H1 (cell line): ENCODE data around the gene ASCL2. TPM values are rescaled to one million over a fixed set of nuclear protein-coding genes. Genes with fewer than 3 reads are reported as not detected.

Experiments used
- CTCF ChIA-PET: fragments of 300-600 bp; sonication (Branson Sonifier 250); formaldehyde crosslinking; loops from one replicate; lab custom pipeline; 2021; ENCODE audit not compliant: partially characterized antibody; lab: Charles Lee
- POLR2A ChIA-PET: fragments of 300-600 bp; sonication (Branson Sonifier 250); formaldehyde crosslinking; loops from one replicate; lab custom pipeline; 2021; ENCODE audit warnings: inconsistent platforms; ENCODE audit not compliant: partially characterized antibody; lab: Charles Lee
- DNase-seq, 2 experiments: peaks; one replicate each; pipeline versions ENCODE4 v3.0.0 to v3.0.0-alpha.2; 2010 to 2022; ENCODE audit warnings: low spot score in 2 of 2, low read depth in 1 of 2, mixed read lengths in 1 of 2
- FAIRE-seq: peaks from 2 replicates; lab custom pipeline; 2011; peaks lifted over from hg19 to GRCh38; lab: Jason Lieb, UNC
- H2AFZ ChIP-seq: 2 replicates; pipeline ENCODE4 v1.8.1; 2012; ENCODE audit warnings: low read length, inconsistent platforms
- H2AK5ac ChIP-seq: 2 replicates; pipeline ENCODE4 v1.6.1; 2013; ENCODE audit warnings: low read depth, low read length
- H2BK120ac ChIP-seq: replicated peaks from 2 replicates; pipeline ENCODE3; 2013; ENCODE audit warnings: low read depth, low read length, inconsistent platforms
- H2BK12ac ChIP-seq: 2 replicates; pipeline ENCODE4 v1.6.1; 2013; ENCODE audit warnings: low read depth, low read length
- H2BK15ac ChIP-seq: 2 replicates; pipeline ENCODE4 v1.6.1; 2013; ENCODE audit warnings: low read length
- H2BK20ac ChIP-seq: 2 replicates; pipeline ENCODE4 v1.6.1; 2013; ENCODE audit warnings: low read length
- H2BK5ac ChIP-seq: 2 replicates; pipeline ENCODE4 v1.6.1; 2013; ENCODE audit warnings: low read depth, low read length
- H3K14ac ChIP-seq: 2 replicates; pipeline ENCODE4 v1.6.1; 2013; ENCODE audit warnings: inconsistent platforms; ENCODE audit not compliant: insufficient read length
- H3K18ac ChIP-seq: 2 replicates; pipeline ENCODE4 v1.6.1; 2013; ENCODE audit warnings: low read length; ENCODE audit errors: extremely low read depth
- H3K23ac ChIP-seq: 2 replicates; pipeline ENCODE4 v1.6.1; 2013; ENCODE audit warnings: inconsistent platforms; ENCODE audit not compliant: insufficient read length
- H3K23me2 ChIP-seq: 2 replicates; pipeline ENCODE4 v1.6.1; 2013; ENCODE audit warnings: low read depth, low read length
- H3K27ac ChIP-seq: 2 replicates; pipeline ENCODE4 v1.6.1; 2011; ENCODE audit warnings: low read depth, low read length, inconsistent platforms
- H3K27me3 ChIP-seq, 4 experiments: replicated peaks in 1 of 4; 1 replicate in 1 of 4; 2 replicates in 3 of 4; pipeline versions ENCODE4 v1.6.1 to v1.8.1; 2011 to 2013; ENCODE audit warnings: low read length in 3 of 4, mild to moderate bottlenecking in 3 of 4, inconsistent platforms in 2 of 4, mixed read lengths in 2 of 4, moderate library complexity in 1 of 4; ENCODE audit not compliant: control insufficient read depth in 3 of 4, insufficient read depth in 3 of 4; ENCODE audit errors: extremely low read depth in 1 of 4
- H3K36me3 ChIP-seq, 4 experiments: 2 replicates each; pipeline versions ENCODE4 v1.6.1 to v1.8.1; 2011 to 2013; ENCODE audit warnings: mild to moderate bottlenecking in 4 of 4, low read length in 3 of 4, moderate library complexity in 2 of 4, control low read depth in 1 of 4, inconsistent platforms in 1 of 4; ENCODE audit not compliant: insufficient read depth in 4 of 4, control insufficient read depth in 2 of 4
- H3K4ac ChIP-seq: replicated peaks from 2 replicates; pipeline ENCODE3; 2013; ENCODE audit warnings: low read length, low read depth, mixed read lengths, inconsistent platforms; ENCODE audit not compliant: insufficient read length
- H3K4me1 ChIP-seq, 4 experiments: replicated peaks in 1 of 4; 1 replicate in 1 of 4; 2 replicates in 3 of 4; pipeline versions ENCODE4 v1.6.1 to v1.8.1; 2011 to 2013; ENCODE audit warnings: low read length in 3 of 4, inconsistent platforms in 2 of 4, mixed read lengths in 1 of 4; ENCODE audit not compliant: insufficient read depth in 4 of 4, control insufficient read depth in 3 of 4
- H3K4me2 ChIP-seq, 2 experiments: 2 replicates each; pipeline versions ENCODE4 v1.6.1 to v1.8.1; 2011 to 2013; ENCODE audit warnings: low read depth in 2 of 2, low read length in 2 of 2, control low read depth in 1 of 2, inconsistent platforms in 1 of 2, mild to moderate bottlenecking in 1 of 2; ENCODE audit not compliant: insufficient read depth in 1 of 2
- H3K4me3 ChIP-seq, 4 experiments: fragments of 200-600, 300-600 bp in 1 of 4; sonication (generic), shearing (Covaris generic), sonication (Bioruptor Twin) in 1 of 4; 2 replicates each; pipeline versions ENCODE4 v1.5.1 to v1.8.1; 2011 to 2016; ENCODE audit warnings: low read length in 4 of 4, low read depth in 3 of 4, control low read depth in 2 of 4, inconsistent platforms in 2 of 4, mild to moderate bottlenecking in 2 of 4, mixed read lengths in 1 of 4, moderate library complexity in 1 of 4; ENCODE audit not compliant: insufficient read depth in 2 of 4; ENCODE audit errors: extremely low read depth in 1 of 4
- H3K56ac ChIP-seq: replicated peaks from 2 replicates; pipeline ENCODE3; 2013; ENCODE audit warnings: low read depth, mild to moderate bottlenecking, mixed read lengths, low read length, inconsistent platforms; ENCODE audit not compliant: insufficient read length
- H3K79me1 ChIP-seq: 2 replicates; pipeline ENCODE4 v1.6.1; 2013; ENCODE audit warnings: low read depth, low read length, control low read depth
- H3K79me2 ChIP-seq, 2 experiments: 2 replicates each; pipeline versions ENCODE4 v1.6.1 to v1.8.1; 2012 to 2013; ENCODE audit warnings: low read length in 2 of 2, mild to moderate bottlenecking in 2 of 2, inconsistent platforms in 1 of 2; ENCODE audit not compliant: insufficient read depth in 2 of 2, control insufficient read depth in 1 of 2
- H3K9ac ChIP-seq, 4 experiments: replicated peaks in 1 of 4; 1 replicate in 1 of 4; 2 replicates in 3 of 4; pipeline versions ENCODE4 v1.6.1 to v1.8.1; 2011 to 2013; ENCODE audit warnings: low read depth in 3 of 4, low read length in 3 of 4, control low read depth in 2 of 4, mild to moderate bottlenecking in 2 of 4, moderate library complexity in 2 of 4, inconsistent platforms in 1 of 4; ENCODE audit errors: extremely low read depth in 1 of 4
- H3K9me3 ChIP-seq, 2 experiments: 2 replicates each; pipeline versions ENCODE4 v1.6.1 to v1.8.1; 2012 to 2013; ENCODE audit warnings: mild to moderate bottlenecking in 2 of 2, moderate library complexity in 2 of 2, control low read depth in 1 of 2, inconsistent platforms in 1 of 2, low read depth in 1 of 2, low read length in 1 of 2, mixed read lengths in 1 of 2; ENCODE audit not compliant: insufficient read depth in 2 of 2
- H4K20me1 ChIP-seq, 2 experiments: replicated peaks in 1 of 2; 2 replicates each; pipeline versions ENCODE3 to v1.8.1; 2011 to 2013; ENCODE audit warnings: inconsistent platforms in 2 of 2, low read length in 2 of 2, mild to moderate bottlenecking in 1 of 2; ENCODE audit not compliant: insufficient read depth in 2 of 2, control insufficient read depth in 1 of 2
- H4K5ac ChIP-seq: 2 replicates; pipeline ENCODE4 v1.6.1; 2013; ENCODE audit warnings: low read length, low read depth, mixed read lengths, inconsistent platforms; ENCODE audit not compliant: insufficient read length
- H4K8ac ChIP-seq: 2 replicates; pipeline ENCODE4 v1.8.0; 2013; ENCODE audit warnings: mild to moderate bottlenecking, moderate library complexity, low read length, inconsistent platforms; ENCODE audit not compliant: insufficient read depth; ENCODE audit errors: extremely low read depth
- H4K91ac ChIP-seq: replicated peaks from 2 replicates; pipeline ENCODE3; 2013; ENCODE audit warnings: low read length, mixed read lengths, inconsistent platforms; ENCODE audit not compliant: insufficient read length
- CBX8 ChIP-seq: fragments of 300-800, 300-1000 bp; sonication (generic); IDR thresholded peaks from 2 replicates; pipeline ENCODE4 v1.7.1; 2016; ENCODE audit warnings: low read depth, low read length, borderline replicate concordance
- E2F6 ChIP-seq: IDR thresholded peaks from 2 replicates; pipeline ENCODE4 v1.6.1; 2012; ENCODE audit warnings: inconsistent platforms
- KDM1A ChIP-seq: fragments of 200-600, 300-600 bp; sonication (generic); IDR thresholded peaks from 2 replicates; pipeline ENCODE4 v1.7.1; 2016; ENCODE audit warnings: mild to moderate bottlenecking, low read length, borderline replicate concordance
- NRF1 ChIP-seq: IDR thresholded peaks from 2 replicates; pipeline ENCODE4 v1.6.1; 2011; ENCODE audit warnings: mild to moderate bottlenecking, low read depth, low read length, improper control_type of control experiment
- RFX5 ChIP-seq: IDR thresholded peaks from 2 replicates; pipeline ENCODE4 v1.6.1; 2011; ENCODE audit warnings: low read depth, low read length, improper control_type of control experiment, borderline replicate concordance
- SAP30 ChIP-seq: fragments of 300-600 bp; sonication (generic); IDR thresholded peaks from 2 replicates; pipeline ENCODE4 v1.7.1; 2012; ENCODE audit warnings: low read length, moderate library complexity, mild to moderate bottlenecking, inconsistent platforms; ENCODE audit not compliant: insufficient read depth, insufficient replicate concordance
- SIX5 ChIP-seq: IDR thresholded peaks from 2 replicates; pipeline ENCODE4 v1.6.1; 2011; ENCODE audit warnings: mild to moderate bottlenecking, low read depth, low read length
- TBP ChIP-seq: IDR thresholded peaks from 2 replicates; pipeline ENCODE4 v1.6.1; 2011; ENCODE audit warnings: low read depth, low read length, improper control_type of control experiment
- WGBS, 2 experiments: shearing (Covaris generic) in 1 of 2; methylation state at CpG; one replicate each; pipeline versions ENCODE4 v1.1.6 to v1.1.7; 2013 to 2015; ENCODE audit warnings: low lambda C conversion rate in 2 of 2, mixed read lengths in 2 of 2, inconsistent platforms in 1 of 2, low coverage in 1 of 2, missing lambda C conversion rate in 1 of 2; ENCODE audit not compliant: insufficient replicate concordance in 2 of 2, insufficient coverage in 1 of 2, insufficient read length in 1 of 2; ENCODE audit errors: extremely low coverage in 1 of 2, missing lambda C conversion rate in 1 of 2; 5-methylcytosine and 5-hydroxymethylcytosine counted together
- polyA plus RNA-seq, 7 experiments: library from polyadenylated mRNA; depleted of rRNA in 3 of 7; stranded (reverse) in 5 of 7; unstranded in 2 of 7; fragments of >200 nt in 5 of 7; fragments of 200-250 nt in 2 of 7; gene quantifications; 1 replicate in 5 of 7; 2 replicates in 1 of 7; 4 replicates in 1 of 7; pipeline versions ENCODE4 v1.2.1 to v1.2.3, GENCODE V29; 2011 to 2013; ENCODE audit warnings: missing spikeins in 2 of 7, mixed read lengths in 2 of 7
- total RNA-seq: library from RNA; stranded (reverse); fragmentation: NEBNext Ultra II Directional; extraction: Animal tissue kit (Norgen Biotek cat#: 25700); gene quantifications from 2 replicates; pipeline ENCODE4 v1.2.1, GENCODE V29; 2021

Gene ASCL2
- total and polyA plus RNA-seq, 2 of the 8 experiments (the other 6 are each of a cell fraction or from before 2014, with no cell fraction given), result 0.51 to 0.56 TPM

GRCh38 chr11:2298131-2298794, 27.9 kb upstream of the ASCL2 start:
- Histone ChIP-seq H2BK15ac (no peak overlapping the region), H3K4me3 (no peak overlapping the region), H3K79me1 (no peaks in the 10 kb centered on the region), H3K9ac (no peak overlapping the region), H3K56ac (no peak overlapping the region), H3K27me3 (peaks cover 0 to 2% (median under 1%) of the 10 kb centered on the region in 4 experiments; a peak in 2 of 7 replicates), H2BK20ac (no peak overlapping the region), H3K4ac (no peak overlapping the region), H4K5ac (no peak overlapping the region), H3K18ac (no peak overlapping the region), H3K14ac (no peak overlapping the region), H3K23me2 (no peaks in the 10 kb centered on the region), H2BK120ac (no peak overlapping the region), H3K4me1 (no peaks in the 10 kb centered on the region), H3K9me3 (no peaks in the 10 kb centered on the region), H2BK5ac (no peak overlapping the region), H3K36me3 (no peaks in the 10 kb centered on the region), H4K91ac (no peak overlapping the region), H2AFZ (no peak overlapping the region), H3K27ac (no peak overlapping the region), H4K20me1 (peaks cover 0 to 2% of the 10 kb centered on the region in 2 experiments), H3K4me2 (no peak overlapping the region)
- ChIA-PET CTCF (interaction anchor here (0.8 to 14.9 kb wide), 31 partner anchors 9 to 136 kb away, joined by 3 to 333 read pairs (median 6); partner anchors contain the start of gene TSSC4), POLR2A (interaction anchor here (1.7 kb wide), 1 partner anchor 102 kb away, joined by 5 read pairs; the partner anchor contains the start of gene TSSC4)
- peak in 1 of 2 experiments; percentile 23 for DNase-seq
- 87% methylated on average over 14 of the region's 14 CpGs; no CpG with 5 or more reads in 1 of the 2 experiments for WGBS, 2 experiments
- no peak for FAIRE-seq
- no peak for TF ChIP-seq NRF1
- TF ChIP-seq TBP, result no peak
- no peak for TF ChIP-seq SAP30
- TF ChIP-seq CBX8, result no peak
- no peak for TF ChIP-seq SIX5
- no peak for TF ChIP-seq KDM1A
- TF ChIP-seq E2F6, result no peak
- TF ChIP-seq RFX5, result no peak
- TF ChIP-seq, all 59 proteins: peak for 0
- H4K8ac ChIP-seq, result no peak overlapping the region
- no peak overlapping the region for H3K23ac ChIP-seq
- H3K79me2 ChIP-seq, result no peaks in the 10 kb centered on the region
- H2BK12ac ChIP-seq, result no peak overlapping the region
- H2AK5ac ChIP-seq, result no peak overlapping the region
